MG63 (cell line): ENCODE data around the gene AOPEP. TPM values are rescaled to one million over a fixed set of nuclear protein-coding genes. Genes with fewer than 3 reads are reported as not detected.
A peak's percentile ranks its signal among the peaks of the same experiment; 100 is the strongest.

Experiments
- DNase-seq: peaks from one replicate; pipeline ENCODE4 v3.0.0-alpha.2; 2020
- H3K27me3 ChIP-seq: fragments of 250-450 bp; sonication (Bioruptor Pico); 2 replicates; pipeline ENCODE4 v1.5.1; 2020; ENCODE audit warnings: mild to moderate bottlenecking, moderate library complexity
- H3K36me3 ChIP-seq: fragments of 250-450 bp; sonication (Bioruptor Pico); 2 replicates; pipeline ENCODE4 v1.5.1; 2020; ENCODE audit warnings: mild to moderate bottlenecking, moderate library complexity
- H3K4me3 ChIP-seq: fragments of 250-450 bp; sonication (Bioruptor Pico); 2 replicates; pipeline ENCODE4 v1.5.1; 2020; ENCODE audit warnings: mild to moderate bottlenecking, moderate library complexity
- H3K9me3 ChIP-seq: fragments of 250-450 bp; sonication (Bioruptor Pico); 2 replicates; pipeline ENCODE4 v1.5.1; 2020; ENCODE audit warnings: mild to moderate bottlenecking, moderate library complexity
- total RNA-seq: library from RNA; depleted of rRNA; stranded (reverse); fragments of >200 nt; shearing (Covaris generic); gene quantifications from 2 replicates; pipeline ENCODE4 v1.2.3, GENCODE V29; 2014; ENCODE audit warnings: low replicate concordance

Gene AOPEP
- total RNA-seq, 1 experiment from 2014 or later: 91.4 TPM

- Histone ChIP-seq H3K36me3 (peaks cover under 1% of the 10 kb centered on the region; the same call in 1 of the 2 replicates), H3K27me3 (no peaks in the 10 kb centered on the region), H3K4me3 (no peak overlapping the region), H3K9me3 (no peaks in the 10 kb centered on the region)
- DNase-seq: no peak
Measured at GRCh38 chr9:94743035-94743954, 16.8 kb downstream of the AOPEP start.

DNA sequence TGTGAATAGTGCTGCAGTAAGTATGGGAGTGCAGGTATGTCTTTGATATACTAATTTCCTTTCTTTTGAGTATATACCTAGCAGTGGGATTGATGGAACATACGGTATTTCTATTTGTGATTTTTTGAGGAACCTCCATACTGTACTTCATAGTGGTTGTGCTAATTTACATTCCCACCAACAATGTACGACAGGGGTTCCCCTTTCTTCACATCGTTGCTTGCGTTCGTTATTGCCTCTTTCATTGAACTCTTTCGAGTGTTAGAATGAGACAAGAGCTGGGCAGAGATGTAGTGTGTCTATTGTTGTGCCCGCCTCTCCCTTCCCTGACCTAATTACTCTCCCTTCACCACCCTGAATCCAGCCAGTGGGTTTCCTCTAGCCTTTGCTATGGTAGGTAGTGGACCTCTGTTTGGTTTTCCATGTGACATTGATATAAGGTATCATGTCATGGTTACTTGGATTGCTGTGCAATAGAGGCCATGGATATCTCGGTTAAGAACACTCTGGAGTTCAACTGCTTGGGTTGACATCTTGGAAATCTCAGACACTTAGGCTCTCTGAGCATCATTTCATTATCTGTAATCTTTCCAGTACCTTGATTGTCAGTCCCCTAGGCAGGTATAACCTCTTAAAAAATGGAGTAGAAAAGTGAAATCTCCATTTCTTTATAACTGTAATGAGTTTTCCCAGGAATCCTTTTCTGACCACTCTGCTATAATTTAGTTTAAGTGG, 19.5 kb downstream of the AOPEP start:
- Histone ChIP-seq H3K9me3 (peaks cover 11% of the 10 kb centered on the region), H3K27me3 (no peaks in the 10 kb centered on the region), H3K4me3 (no peak overlapping the region), H3K36me3 (peaks cover 18% of the 10 kb centered on the region)
- DNase-seq: no peak

GRCh38 chr9:94746541-94747370, 20.3 kb downstream of the AOPEP start:
- Histone ChIP-seq H3K4me3 (no peak overlapping the region), H3K9me3 (peaks cover 11% of the 10 kb centered on the region), H3K36me3 (peaks cover 23% of the 10 kb centered on the region), H3K27me3 (no peaks in the 10 kb centered on the region)
- no peak for DNase-seq

GRCh38 chr9:94754976-94755475, 28.5 kb downstream of the AOPEP start:
- H3K36me3 ChIP-seq: peaks cover 6% of the 10 kb centered on the region; the same call in 1 of the 2 replicates
- no peaks in the 10 kb centered on the region for H3K9me3 ChIP-seq
- H3K27me3 ChIP-seq: no peaks in the 10 kb centered on the region
- no peak overlapping the region for H3K4me3 ChIP-seq
- DNase-seq: no peak

GRCh38 chr9:94757158-94757557, 30.7 kb downstream of the AOPEP start:
- peak; percentile 11 for DNase-seq
- no peaks in the 10 kb centered on the region for H3K27me3 ChIP-seq
- H3K36me3 ChIP-seq: no peaks in the 10 kb centered on the region; the same call in none of the 2 replicates
- no peaks in the 10 kb centered on the region for H3K9me3 ChIP-seq
- H3K4me3 ChIP-seq: no peak overlapping the region

DNA sequence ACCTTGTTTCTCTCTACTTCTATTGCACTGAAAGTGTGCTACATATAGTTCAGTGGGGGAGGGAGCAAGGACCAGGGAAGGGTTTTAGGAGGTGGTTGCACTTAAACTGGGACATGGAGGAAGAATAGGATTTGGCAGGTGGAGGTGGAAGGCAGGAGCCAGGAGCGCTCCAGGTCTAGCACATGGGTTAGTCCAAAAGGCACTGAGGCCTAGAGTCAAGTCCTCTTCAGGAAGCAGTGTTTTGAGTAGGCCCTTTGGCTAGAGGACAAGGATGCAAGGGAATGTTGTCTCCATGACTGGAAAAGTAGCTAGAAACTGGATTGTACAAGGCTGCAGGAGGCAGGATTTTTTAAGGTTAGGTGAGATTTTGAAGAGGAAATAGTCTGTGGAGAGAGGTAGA, 31.5 kb downstream of the AOPEP start:
- H3K36me3 ChIP-seq: no peaks in the 10 kb centered on the region; the same call in none of the 2 replicates
- H3K9me3 ChIP-seq: no peaks in the 10 kb centered on the region
- H3K27me3 ChIP-seq: no peaks in the 10 kb centered on the region
- no peak for DNase-seq
- no peak overlapping the region for H3K4me3 ChIP-seq

- no peaks in the 10 kb centered on the region for H3K27me3 ChIP-seq
- no peak overlapping the region for H3K4me3 ChIP-seq
- DNase-seq: no peak
- H3K9me3 ChIP-seq: no peaks in the 10 kb centered on the region
- no peaks in the 10 kb centered on the region; the same call in none of the 2 replicates for H3K36me3 ChIP-seq
Measured at GRCh38 chr9:94758880-94759279, 32.4 kb downstream of the AOPEP start.

GRCh38 chr9:94760010-94760409, 33.5 kb downstream of the AOPEP start:
- Histone ChIP-seq H3K36me3 (no peaks in the 10 kb centered on the region; the same call in none of the 2 replicates), H3K27me3 (no peaks in the 10 kb centered on the region), H3K4me3 (no peak overlapping the region), H3K9me3 (no peaks in the 10 kb centered on the region)
- no peak for DNase-seq

GRCh38 chr9:94760660-94761059, 34.2 kb downstream of the AOPEP start:
- Histone ChIP-seq H3K27me3 (no peaks in the 10 kb centered on the region), H3K9me3 (no peaks in the 10 kb centered on the region), H3K4me3 (no peak overlapping the region), H3K36me3 (no peaks in the 10 kb centered on the region; the same call in none of the 2 replicates)
- no peak for DNase-seq

DNA sequence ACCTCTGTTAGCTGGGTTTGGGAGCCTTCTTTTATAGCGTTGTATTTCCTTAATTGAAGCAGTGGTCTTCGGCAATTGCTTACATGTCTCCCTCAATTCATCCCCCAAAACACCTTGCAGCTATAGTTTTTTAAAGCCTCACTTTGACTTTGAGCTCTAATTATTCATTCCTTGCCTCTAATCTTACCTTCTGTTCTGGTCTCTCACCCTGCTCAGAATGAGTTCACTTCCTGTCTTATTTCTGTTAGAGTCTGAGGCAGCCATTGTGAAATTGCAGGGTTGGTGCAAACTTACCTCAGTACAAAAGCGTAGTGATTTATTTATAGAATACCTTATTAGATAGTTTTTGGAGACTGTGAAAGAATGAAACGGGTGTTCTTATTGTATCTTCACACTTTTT, 35.0 kb downstream of the AOPEP start:
- DNase-seq: no peak
- H3K36me3 ChIP-seq: no peaks in the 10 kb centered on the region; the same call in none of the 2 replicates
- no peak overlapping the region for H3K4me3 ChIP-seq
- no peaks in the 10 kb centered on the region for H3K9me3 ChIP-seq
- H3K27me3 ChIP-seq: no peaks in the 10 kb centered on the region

GRCh38 chr9:94767331-94768072, 41.0 kb downstream of the AOPEP start:
- Histone ChIP-seq H3K9me3 (no peaks in the 10 kb centered on the region), H3K36me3 (peaks cover 3% of the 10 kb centered on the region), H3K27me3 (no peaks in the 10 kb centered on the region), H3K4me3 (no peak overlapping the region)
- no peak for DNase-seq

DNA sequence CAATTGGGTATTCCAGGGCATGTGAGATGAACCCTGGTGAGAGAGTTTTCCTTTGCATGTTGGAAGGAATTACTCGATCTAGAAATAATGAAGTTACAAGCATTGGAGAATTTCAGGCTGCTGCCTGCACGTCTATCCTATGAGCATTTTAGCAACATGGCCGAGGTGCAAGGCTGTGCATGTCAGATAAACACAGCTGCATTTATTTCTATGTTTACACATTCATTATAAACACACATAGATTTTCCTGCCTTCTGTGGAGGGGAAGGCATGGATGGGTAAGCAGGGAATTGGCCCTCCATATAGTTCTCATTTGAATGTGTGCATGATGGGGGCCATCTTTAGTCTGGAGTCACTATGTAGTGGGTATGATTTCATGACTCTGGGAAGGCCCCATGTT, 42.3 kb downstream of the AOPEP start:
- no peak for DNase-seq
- Histone ChIP-seq H3K27me3 (no peaks in the 10 kb centered on the region), H3K9me3 (no peaks in the 10 kb centered on the region), H3K36me3 (peaks cover 3% of the 10 kb centered on the region), H3K4me3 (no peak overlapping the region)

GRCh38 chr9:94770334-94770733, 43.8 kb downstream of the AOPEP start:
- DNase-seq: no peak
- Histone ChIP-seq H3K27me3 (no peaks in the 10 kb centered on the region), H3K36me3 (peaks cover 3% of the 10 kb centered on the region)

GRCh38 chr9:94771096-94771495, 44.6 kb downstream of the AOPEP start:
- Histone ChIP-seq H3K36me3 (peaks cover 3% of the 10 kb centered on the region), H3K4me3 (no peak overlapping the region)
- DNase-seq: no peak

More at GRCh38 chr9:94770334-94770733, 43.8 kb downstream of the AOPEP start:
- Histone ChIP-seq H3K4me3 (no peak overlapping the region), H3K9me3 (no peaks in the 10 kb centered on the region)

DNA sequence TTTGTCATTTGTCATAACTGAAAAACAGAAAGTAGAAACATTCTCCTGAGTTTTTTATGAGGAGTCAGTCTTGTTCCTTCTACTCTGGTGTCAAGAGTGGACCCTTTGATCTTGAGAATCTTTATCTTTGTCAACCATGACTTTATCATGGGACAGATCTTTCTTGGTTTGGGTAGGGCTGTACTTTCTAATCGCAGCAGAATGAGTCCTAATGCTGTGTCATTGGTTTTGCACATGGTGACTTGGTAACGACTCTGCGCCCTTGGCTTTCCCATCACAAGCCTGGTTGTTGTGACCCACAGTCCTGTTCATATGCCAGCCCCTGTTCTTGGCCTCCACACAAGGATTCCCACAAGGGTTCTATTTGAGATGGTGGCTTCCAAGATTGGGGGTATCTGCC, 45.6 kb downstream of the AOPEP start:
- H3K9me3 ChIP-seq: no peaks in the 10 kb centered on the region
- no peak for DNase-seq
- H3K27me3 ChIP-seq: no peaks in the 10 kb centered on the region
- peaks cover 3% of the 10 kb centered on the region for H3K36me3 ChIP-seq
- H3K4me3 ChIP-seq: no peak overlapping the region

More at GRCh38 chr9:94771096-94771495, 44.6 kb downstream of the AOPEP start:
- H3K9me3 ChIP-seq: no peaks in the 10 kb centered on the region
- H3K27me3 ChIP-seq: no peaks in the 10 kb centered on the region
